DMS153 (cell line): ENCODE results near the gene COL5A1.

Experiments
- DNase-seq: peaks from one replicate; lab custom pipeline; 2025; lab: John Stamatoyannopoulos, UW

The COL5A1 gene

DNA sequence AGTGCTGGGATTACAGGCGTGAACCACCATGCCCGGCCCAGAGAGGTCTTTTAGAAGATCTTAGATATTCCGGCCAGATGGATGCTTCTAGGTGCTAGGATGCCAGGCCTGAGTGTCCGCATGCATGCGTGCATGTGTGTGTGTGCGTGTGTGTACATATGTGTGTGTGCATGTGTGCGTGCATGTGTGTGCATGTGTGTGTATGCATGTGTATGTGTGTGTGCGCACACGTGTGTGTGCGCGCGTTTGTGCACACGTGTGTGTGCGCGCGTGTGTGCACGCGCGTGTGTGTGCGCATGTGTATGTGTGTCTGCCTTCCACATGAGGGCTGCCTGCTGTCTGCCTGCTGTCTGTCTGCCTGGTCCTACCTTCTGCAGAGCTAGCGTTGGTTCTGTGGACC is 151.0 kb downstream of the COL5A1 start:
- no peak for DNase-seq

DNA sequence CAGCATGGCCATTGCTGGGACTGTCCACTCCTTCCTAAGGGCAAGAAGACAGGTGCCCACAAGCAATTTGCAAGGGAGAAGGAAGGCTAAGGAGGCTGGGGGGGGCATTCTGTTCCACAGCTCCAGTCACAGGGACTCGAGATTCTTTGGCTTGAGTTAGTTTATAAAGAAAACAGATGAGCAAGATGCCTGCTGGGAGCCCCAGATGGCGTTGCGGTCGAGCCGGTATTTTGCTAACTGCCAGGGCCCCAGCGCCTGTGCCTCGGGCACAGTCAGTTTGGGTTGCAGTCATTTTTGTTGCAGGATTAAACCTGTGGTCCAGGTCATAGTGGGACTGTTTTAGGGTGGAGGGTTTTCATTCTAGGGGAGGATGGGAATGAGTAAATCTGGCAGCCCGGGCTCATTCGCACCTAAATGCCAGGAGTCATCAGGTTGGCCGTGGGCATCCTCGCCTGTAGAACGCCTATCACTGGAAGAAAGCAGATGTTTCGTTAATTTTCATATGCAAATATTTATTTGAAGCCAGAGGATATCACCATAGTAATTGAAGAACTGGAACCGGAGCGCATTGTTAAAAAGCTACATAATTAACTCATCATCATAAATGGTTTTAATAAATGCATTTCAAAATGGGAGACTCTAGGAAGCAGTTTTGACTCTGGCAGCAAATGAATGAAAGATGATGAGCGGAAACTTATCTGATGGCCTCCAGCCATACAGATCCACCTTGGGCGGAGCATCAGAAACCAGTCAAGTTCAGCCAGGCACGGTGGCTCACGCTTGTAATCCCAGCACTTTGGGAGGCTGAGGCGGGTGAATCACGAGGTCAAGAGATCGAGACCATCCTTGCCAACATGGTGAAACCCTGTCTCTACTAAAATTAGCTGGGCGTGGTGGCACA is 151.9 kb downstream of the COL5A1 start:
- DNase-seq: no peak

GRCh38 chr9:134794663-134795370 is 153.2 kb downstream of the COL5A1 start:
- DNase-seq: no peak

GRCh38 chr9:134795446-134795845 is 153.8 kb downstream of the COL5A1 start:
- no peak for DNase-seq

DNA sequence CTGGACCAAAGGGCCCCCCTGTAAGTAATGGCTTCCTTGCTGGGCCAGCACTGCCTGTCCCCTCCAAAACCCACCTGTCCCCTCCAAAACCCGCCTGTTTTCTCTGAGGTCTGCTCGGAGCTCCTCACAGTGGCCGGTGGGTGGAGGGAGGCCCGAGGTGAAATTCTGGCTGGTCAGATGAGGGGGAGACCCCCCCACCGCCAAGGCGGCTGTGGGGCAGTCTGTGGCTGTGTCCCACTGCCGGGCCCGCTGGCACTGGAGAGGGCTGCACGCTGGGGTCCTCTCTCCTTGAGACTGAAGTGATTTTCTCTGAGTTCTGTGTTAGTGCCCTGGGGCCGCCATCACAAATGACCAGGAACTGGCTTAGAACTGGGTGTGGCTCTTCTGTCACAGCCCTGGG is 155.3 kb downstream of the COL5A1 start:
- no peak for DNase-seq

DNA sequence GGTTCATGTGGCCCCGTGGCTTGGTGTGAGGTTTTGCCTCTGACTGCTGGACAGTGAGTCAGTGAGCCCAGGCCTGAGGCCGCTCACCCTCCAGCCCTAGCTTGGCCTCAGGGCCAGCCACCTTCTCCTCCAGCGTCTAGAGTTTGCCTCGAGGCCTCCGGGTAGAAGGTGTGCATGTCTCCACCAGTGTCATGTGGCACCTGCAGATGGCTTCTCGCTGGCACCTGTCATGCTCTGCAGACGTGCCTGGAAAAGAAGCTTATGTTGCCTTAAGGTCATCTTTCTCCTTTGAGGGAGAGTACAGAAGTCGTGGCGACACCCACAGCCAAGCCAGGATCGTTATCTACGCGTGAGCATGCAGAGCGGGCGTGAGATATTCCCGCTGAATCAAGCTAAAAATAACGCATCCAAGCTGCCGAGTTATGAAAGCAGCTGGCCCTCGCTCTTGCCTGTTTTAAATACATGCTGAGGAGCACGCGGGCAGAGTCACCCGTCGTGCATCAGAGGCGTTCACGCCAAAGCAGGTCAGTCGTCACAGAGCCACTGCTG is 159.3 kb downstream of the COL5A1 start:
- DNase-seq: no peak

DNA sequence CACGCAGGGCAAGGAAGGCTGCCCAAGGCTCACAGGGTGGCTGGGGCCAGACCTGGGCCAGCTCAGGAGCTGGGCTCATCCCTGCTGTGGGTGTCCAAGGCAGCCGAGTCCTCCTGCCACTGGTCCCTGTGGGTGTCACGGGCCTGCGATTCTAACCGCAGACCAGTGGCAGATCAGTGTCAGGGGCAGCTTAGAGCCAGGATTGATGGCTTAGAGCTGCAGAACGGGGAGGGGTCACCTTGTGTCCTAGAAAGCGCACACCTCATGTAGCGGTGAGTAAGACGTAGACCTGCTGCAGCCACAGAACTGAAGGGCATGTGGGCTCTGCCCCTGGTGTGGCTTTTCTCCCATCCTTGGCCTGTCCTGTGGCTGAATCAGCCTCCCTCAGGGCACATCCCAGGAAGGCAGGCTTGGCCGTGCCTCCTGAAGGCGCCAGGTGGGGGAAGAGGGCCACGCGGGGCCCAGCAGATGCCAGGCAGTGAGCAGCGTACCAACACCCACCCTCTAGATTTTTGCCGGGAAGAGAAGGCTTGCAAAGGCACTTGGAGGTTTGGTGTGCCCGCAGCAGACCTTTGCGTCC is 160.7 kb downstream of the COL5A1 start:
- no peak for DNase-seq

DNA sequence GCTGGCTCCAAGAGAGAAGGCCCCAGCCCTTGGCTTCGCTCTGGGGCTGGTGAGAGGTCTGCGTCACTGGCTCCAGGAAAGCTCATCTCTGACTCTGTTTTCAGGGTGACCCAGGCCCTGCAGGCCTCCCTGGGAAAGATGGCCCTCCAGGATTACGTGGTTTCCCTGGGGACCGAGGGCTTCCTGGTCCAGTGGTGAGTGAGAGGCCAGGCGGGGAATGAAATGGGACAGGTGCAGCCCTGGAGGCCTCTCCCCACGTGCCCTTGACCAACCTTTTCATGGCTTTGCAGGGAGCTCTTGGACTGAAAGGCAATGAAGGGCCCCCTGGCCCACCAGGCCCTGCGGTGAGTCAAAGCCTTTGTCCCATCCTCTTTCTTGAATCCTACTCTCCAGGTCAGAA is 163.3 kb downstream of the COL5A1 start:
- no peak for DNase-seq

DNA sequence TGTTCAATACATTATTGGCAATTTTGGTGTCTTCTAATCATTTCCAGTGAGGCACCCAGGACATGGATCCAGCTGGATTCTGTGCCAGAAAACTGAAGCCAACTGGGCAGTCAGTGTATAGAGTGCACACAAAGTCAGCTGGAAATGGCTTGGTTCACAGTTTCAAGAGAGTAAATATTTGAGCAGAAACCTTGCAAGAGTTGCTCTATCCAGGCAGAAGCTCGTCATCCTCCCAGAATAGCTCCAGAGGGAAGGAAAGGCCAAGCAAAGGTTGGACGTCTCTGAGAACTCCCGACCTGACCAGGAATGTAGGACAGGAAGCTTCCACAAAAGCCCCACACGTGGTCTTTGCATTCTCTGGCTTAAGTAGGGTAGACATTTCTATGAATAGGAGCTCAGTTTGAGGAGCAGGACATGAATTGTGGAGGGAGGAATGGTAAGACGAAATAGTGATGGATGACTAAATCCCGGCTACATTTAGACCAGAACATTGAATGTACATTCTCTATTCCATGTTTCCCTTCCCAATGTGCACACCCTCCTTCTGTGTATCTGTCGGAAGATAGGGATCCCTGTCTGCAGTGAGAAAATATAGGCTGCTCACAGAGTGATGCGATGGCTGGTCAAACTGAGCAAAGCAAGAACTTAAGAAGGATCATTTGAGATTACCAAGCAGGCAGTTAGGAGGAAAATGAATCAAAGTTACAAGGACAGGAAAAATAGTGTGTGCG is 166.3 kb downstream of the COL5A1 start:
- DNase-seq: no peak

DNA sequence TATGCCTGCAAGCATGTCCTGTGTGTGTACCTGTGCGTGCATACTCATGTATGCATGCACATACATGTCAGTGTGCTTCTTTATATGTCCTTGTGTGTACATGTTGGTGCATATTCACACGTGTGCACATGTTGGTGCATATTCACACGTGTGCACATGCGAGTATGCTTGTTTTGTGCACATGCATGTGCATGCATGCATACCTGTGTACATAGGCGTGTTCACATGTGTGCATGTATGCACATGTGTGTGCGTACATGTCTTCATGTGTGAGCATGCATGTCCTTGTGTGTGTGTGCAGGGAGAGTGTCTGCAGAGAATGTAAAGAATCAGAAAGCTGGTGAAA is 166.8 kb downstream of the COL5A1 start:
- no peak for DNase-seq

- no peak for DNase-seq
Observed at GRCh38 chr9:134809292-134809691, 167.7 kb downstream of the COL5A1 start.

- no peak for DNase-seq
Observed at GRCh38 chr9:134809826-134810225, 168.2 kb downstream of the COL5A1 start.

DNA sequence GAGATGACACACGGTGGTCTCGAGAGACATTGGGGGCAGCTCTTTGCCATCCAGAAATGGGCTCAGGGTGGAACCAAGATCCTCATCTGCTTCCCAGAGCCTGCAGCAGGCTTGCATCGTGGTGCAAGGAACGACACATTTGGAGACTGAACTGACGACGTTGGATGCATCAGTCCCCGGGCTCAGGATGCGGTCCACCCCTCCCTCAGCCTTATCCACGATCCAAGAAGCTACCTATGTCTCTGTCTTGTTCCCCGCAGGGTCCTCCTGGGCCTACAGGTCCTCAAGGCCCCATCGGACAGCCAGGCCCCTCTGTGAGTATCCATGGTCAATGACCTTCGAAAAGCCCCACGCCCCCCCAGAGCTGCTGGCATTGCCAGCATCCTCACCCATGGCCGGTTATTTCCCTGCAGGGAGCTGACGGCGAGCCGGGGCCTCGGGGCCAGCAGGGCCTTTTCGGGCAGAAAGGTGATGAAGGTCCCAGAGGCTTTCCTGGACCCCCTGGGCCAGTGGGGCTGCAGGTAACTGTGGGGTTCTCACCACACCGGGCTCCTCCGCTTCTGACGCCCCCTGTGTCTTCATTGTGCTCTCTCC is 169.6 kb downstream of the COL5A1 start:
- no peak for DNase-seq

DNA sequence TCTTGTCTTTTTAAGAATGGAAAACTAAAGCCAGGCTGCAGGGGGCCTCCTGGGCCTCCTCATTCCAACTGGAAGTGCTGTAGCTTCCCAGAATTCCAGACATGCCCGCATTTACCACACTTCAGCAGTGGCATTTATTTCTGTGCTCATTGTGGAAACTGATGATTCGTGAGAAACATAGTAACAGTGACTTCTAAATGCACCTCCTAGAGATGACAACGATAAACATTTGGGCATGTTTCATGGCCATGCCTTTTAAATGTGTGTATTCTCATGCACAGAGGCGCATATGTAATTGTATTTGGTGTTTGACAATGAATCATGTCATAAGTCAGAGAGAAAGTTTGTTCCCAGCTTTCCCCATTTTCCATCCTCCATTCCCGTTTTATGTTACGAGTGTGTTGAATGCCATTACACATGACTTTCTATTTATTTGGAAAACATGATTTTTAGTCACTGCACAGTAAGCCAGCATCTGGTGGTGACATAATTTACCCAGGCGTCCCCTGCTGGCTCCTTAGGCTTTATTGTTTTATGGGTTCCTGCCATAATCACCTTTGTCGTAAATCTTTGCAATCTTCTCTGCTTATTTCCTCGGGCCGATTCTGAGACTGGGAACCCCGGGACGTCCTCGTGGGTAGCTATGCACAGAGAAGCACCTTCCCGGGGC is 170.2 kb downstream of the COL5A1 start:
- no peak for DNase-seq

- no peak for DNase-seq
Observed at GRCh38 chr9:134812343-134812673, 170.7 kb downstream of the COL5A1 start.

DNA sequence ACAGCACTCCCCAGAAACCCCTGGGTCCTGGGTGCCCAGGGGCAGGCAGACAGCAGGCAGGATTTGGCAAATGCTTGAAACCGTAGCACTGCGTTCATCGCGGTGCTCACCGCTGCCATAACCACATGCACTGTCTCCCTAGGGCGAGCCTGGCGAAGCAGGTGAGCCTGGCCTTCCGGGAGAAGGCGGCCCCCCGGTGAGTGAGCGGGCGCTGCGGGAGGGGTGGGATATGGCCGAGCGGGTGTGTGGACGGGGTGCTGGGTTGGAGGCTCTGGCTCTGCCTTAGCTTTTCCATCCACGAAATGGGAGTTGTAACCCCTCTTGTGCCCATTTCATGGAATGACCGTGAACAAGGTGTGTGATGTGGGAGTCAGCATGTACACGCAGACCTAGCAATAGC is 172.2 kb downstream of the COL5A1 start:
- DNase-seq: no peak

- no peak for DNase-seq
Observed at GRCh38 chr9:134814598-134815215, 173.1 kb downstream of the COL5A1 start.

GRCh38 chr9:134815435-134816214 is 174.0 kb downstream of the COL5A1 start:
- no peak for DNase-seq

DNA sequence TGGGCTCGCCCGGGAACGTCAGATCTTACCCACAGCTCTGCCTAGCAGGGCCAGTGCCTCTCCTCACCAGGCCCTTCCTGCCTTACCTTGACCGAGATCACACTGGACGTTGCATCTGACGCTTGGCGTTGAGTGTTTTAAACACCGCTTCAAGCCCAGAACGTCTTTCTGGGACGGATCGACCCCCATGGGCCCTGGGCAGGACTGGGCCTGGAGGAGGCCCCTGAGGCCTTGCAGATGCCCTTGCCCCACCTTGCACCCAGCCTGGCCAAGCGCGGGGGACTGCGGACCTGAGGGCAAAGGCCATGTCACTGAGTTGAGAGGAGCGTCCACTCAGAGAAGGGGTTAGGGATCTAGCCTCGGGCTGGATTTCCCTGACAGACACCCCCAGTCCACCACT is 174.7 kb downstream of the COL5A1 start:
- no peak for DNase-seq

- no peak for DNase-seq
Observed at GRCh38 chr9:134818000-134818568, 176.5 kb downstream of the COL5A1 start.
